Measurements from ENCODE around the gene NDUFA3. TPM values are rescaled to one million over a fixed set of nuclear protein-coding genes. Genes with fewer than 3 reads are reported as not detected.

Gene NDUFA3
- total RNA-seq, 1 experiment from 2014 or later, result 211 TPM

GRCh38 chr19:54125713-54126112 is 23.1 kb downstream of the NDUFA3 start:
- no peak overlapping the region for H3K4me3 ChIP-seq (ENCODE audit: low read depth in 2 of 2, low read length in 2 of 2)
- no peaks in the 10 kb centered on the region for H3K27me3 ChIP-seq (ENCODE audit: control insufficient read depth, insufficient read depth, low read length)
- ATAC-seq (no peak), DNase-seq (ENCODE audit: low read depth, low spot score) (no peak)
- intact Hi-C loops (cut with micrococcal nuclease; ENCODE audit: unreplicated experiment), result no loop called here
- no peaks in the 10 kb centered on the region for H3K9me3 ChIP-seq (ENCODE audit: control insufficient read depth, insufficient read depth, low read depth, low read length)
- H3K27ac ChIP-seq (ENCODE audit: low read length), result no peak overlapping the region
- no TSS peak for BruUV-seq (replicated peaks)
- CTCF ChIA-PET, result no interaction called here
- H3K36me3 ChIP-seq (ENCODE audit: control insufficient read depth, insufficient read depth, low read length), result peaks cover 17% of the 10 kb centered on the region
- no peak for TF ChIP-seq TCF7L2 (IDR thresholded peaks at IDR 0.05; ENCODE audit: low read depth, low read length)
- no peak for TF ChIP-seq SIN3A (IDR thresholded peaks at IDR 0.05; ENCODE audit: borderline replicate concordance, insufficient read depth, low read depth, low read length)
- TF ChIP-seq, protein P1, sequence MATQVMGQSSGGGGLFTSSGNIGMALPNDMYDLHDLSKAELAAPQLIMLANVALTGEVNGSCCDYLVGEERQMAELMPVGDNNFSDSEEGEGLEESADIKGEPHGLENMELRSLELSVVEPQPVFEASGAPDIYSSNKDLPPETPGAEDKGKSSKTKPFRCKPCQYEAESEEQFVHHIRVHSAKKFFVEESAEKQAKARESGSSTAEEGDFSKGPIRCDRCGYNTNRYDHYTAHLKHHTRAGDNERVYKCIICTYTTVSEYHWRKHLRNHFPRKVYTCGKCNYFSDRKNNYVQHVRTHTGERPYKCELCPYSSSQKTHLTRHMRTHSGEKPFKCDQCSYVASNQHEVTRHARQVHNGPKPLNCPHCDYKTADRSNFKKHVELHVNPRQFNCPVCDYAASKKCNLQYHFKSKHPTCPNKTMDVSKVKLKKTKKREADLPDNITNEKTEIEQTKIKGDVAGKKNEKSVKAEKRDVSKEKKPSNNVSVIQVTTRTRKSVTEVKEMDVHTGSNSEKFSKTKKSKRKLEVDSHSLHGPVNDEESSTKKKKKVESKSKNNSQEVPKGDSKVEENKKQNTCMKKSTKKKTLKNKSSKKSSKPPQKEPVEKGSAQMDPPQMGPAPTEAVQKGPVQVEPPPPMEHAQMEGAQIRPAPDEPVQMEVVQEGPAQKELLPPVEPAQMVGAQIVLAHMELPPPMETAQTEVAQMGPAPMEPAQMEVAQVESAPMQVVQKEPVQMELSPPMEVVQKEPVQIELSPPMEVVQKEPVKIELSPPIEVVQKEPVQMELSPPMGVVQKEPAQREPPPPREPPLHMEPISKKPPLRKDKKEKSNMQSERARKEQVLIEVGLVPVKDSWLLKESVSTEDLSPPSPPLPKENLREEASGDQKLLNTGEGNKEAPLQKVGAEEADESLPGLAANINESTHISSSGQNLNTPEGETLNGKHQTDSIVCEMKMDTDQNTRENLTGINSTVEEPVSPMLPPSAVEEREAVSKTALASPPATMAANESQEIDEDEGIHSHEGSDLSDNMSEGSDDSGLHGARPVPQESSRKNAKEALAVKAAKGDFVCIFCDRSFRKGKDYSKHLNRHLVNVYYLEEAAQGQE (IDR thresholded peaks at IDR 0.05; ENCODE audit: insufficient read depth in 1 of 2, low read depth in 2 of 2, low read length in 1 of 2), result no peak
- no peak for TF ChIP-seq POLR2AphosphoS5 (IDR thresholded peaks at IDR 0.05; ENCODE audit: low read depth, low read length)
- no peak for TF ChIP-seq CTCF (IDR thresholded peaks at IDR 0.05)
- POLR2A ChIA-PET, result no interaction called here
- no peaks in the 10 kb centered on the region for H3K4me1 ChIP-seq (ENCODE audit: control insufficient read depth, insufficient read depth, low read length)
- in situ Hi-C loops (cut with HindIII; ENCODE audit: low pct_unique_long_range_greater_than_20kb, low sequenced_read_pairs), result no loop called here

- TF ChIP-seq POLR2AphosphoS5 (IDR thresholded peaks at IDR 0.05; ENCODE audit: low read depth, low read length), result no peak
- TF ChIP-seq CTCF (IDR thresholded peaks at IDR 0.05), result no peak
- TF ChIP-seq TCF7L2 (IDR thresholded peaks at IDR 0.05; ENCODE audit: low read depth, low read length), result no peak
- no peak for TF ChIP-seq SIN3A (IDR thresholded peaks at IDR 0.05; ENCODE audit: borderline replicate concordance, insufficient read depth, low read depth, low read length)
- TF ChIP-seq, protein P1 (IDR thresholded peaks at IDR 0.05; ENCODE audit: insufficient read depth in 1 of 2, low read depth in 2 of 2, low read length in 1 of 2), result no peak
- in situ Hi-C loops (cut with HindIII; ENCODE audit: low pct_unique_long_range_greater_than_20kb, low sequenced_read_pairs) (no loop called here), intact Hi-C loops (cut with micrococcal nuclease; ENCODE audit: unreplicated experiment) (no loop called here)
- Histone ChIP-seq H3K36me3 (ENCODE audit: control insufficient read depth, insufficient read depth, low read length) (peaks cover 17% of the 10 kb centered on the region), H3K4me1 (ENCODE audit: control insufficient read depth, insufficient read depth, low read length) (no peaks in the 10 kb centered on the region), H3K4me3 (ENCODE audit: low read depth in 2 of 2, low read length in 2 of 2) (no peak overlapping the region), H3K27me3 (ENCODE audit: control insufficient read depth, insufficient read depth, low read length) (no peaks in the 10 kb centered on the region), H3K27ac (ENCODE audit: low read length) (no peak overlapping the region), H3K9me3 (ENCODE audit: control insufficient read depth, insufficient read depth, low read depth, low read length) (no peaks in the 10 kb centered on the region)
- POLR2A ChIA-PET, result no interaction called here
- CTCF ChIA-PET, result no interaction called here
- ATAC-seq (no peak), DNase-seq (ENCODE audit: low read depth, low spot score) (no peak)
- BruUV-seq (replicated peaks), result no TSS peak
These were observed 25.2 kb downstream of the NDUFA3 start for GRCh38 chr19:54127688-54128440.

Data from Panc1 (cell line).